HCT116 (cell line): Measurements from ENCODE around the gene C15orf61. TPM values are rescaled to one million over a fixed set of nuclear protein-coding genes. Genes with fewer than 3 reads are reported as not detected.

ENCODE experiments used
- ATAC-seq: fragments of 200-7000 bp; cut with Tn5 transposase; 2 replicates; pipeline ENCODE4 v1.9.1; 2020; ENCODE audit warnings: mild to moderate bottlenecking, moderate library complexity
- BruUV-seq: library from RNA; stranded (reverse); fragments of 400-500 nt; replicated peaks from 2 replicates; lab custom pipeline; 2021; lab: Mats Ljungman, UMichigan
- CTCF ChIA-PET: fragments of 300-600 bp; sonication (Branson Sonifier 250); formaldehyde crosslinking; loops from one replicate; lab custom pipeline; 2021; ENCODE audit warnings: antibody characterized with exemption; lab: Charles Lee
- POLR2A ChIA-PET: fragments of 300-600, 350-600 bp; sonication (Branson Sonifier 250); formaldehyde crosslinking; loops from one replicate; lab custom pipeline; 2021; ENCODE audit warnings: antibody characterized with exemption; lab: Charles Lee
- RAD21 ChIA-PET, 2 experiments: fragments of 300-600 bp; sonication (Branson Sonifier 250); formaldehyde crosslinking; loops; one replicate each; lab custom pipeline; 2023; ENCODE audit warnings: low total read pairs in 2 of 2; ENCODE audit not compliant: uncharacterized antibody in 2 of 2, unreplicated experiment in 2 of 2, low non-redundant PET in 1 of 2; lab: Charles Lee
- DNase-seq: peaks from one replicate; pipeline ENCODE4 v3.0.0-alpha.2; 2010; ENCODE audit warnings: low read depth, low spot score
- H2AFZ ChIP-seq: fragments of 200-600 bp; shearing (Covaris generic), sonication (generic); 2 replicates; pipeline ENCODE4 v1.6.1; 2017; ENCODE audit warnings: low read depth, mixed run types, mixed read lengths, antibody characterized with exemption, low read length; ENCODE audit not compliant: poor library complexity, severe bottlenecking
- H3K27ac ChIP-seq: 2 replicates; pipeline ENCODE4 v1.5.1; 2012; ENCODE audit warnings: low read depth, low read length
- H3K27me3 ChIP-seq: fragments of 200-600 bp; sonication (generic); 2 replicates; pipeline ENCODE4 v1.6.1; 2016; ENCODE audit warnings: mixed run types, low read length, mixed read lengths; ENCODE audit not compliant: insufficient read depth
- H3K36me3 ChIP-seq, 2 experiments: fragments of 200-500 bp in 1 of 2; fragments of 200-600 bp in 1 of 2; sonication (Bioruptor generic) in 1 of 2; sonication (generic) in 1 of 2; 2 replicates each; pipeline versions ENCODE4 v1.5.1 to v1.6.1; 2014 to 2016; ENCODE audit warnings: low read length in 2 of 2, inconsistent platforms in 1 of 2, mixed read lengths in 1 of 2, mixed run types in 1 of 2; ENCODE audit not compliant: insufficient read depth in 2 of 2, control insufficient read depth in 1 of 2
- H3K4me1 ChIP-seq, 2 experiments: fragments of 200-600 bp in 1 of 2; sonication (generic) in 1 of 2; 2 replicates each; pipeline versions ENCODE4 v1.5.1 to v1.6.1; 2012 to 2017; ENCODE audit warnings: low read length in 2 of 2, inconsistent platforms in 1 of 2, mild to moderate bottlenecking in 1 of 2, mixed read lengths in 1 of 2, mixed run types in 1 of 2, moderate library complexity in 1 of 2; ENCODE audit not compliant: insufficient read depth in 2 of 2, control insufficient read depth in 1 of 2
- H3K4me2 ChIP-seq: fragments of 200-600 bp; sonication (generic); 2 replicates; pipeline ENCODE4 v1.6.1; 2017; ENCODE audit warnings: mixed run types, low read length, mixed read lengths
- H3K4me3 ChIP-seq, 2 experiments: fragments of 200-600 bp in 1 of 2; sonication (generic) in 1 of 2; replicated peaks in 1 of 2; 2 replicates each; pipeline ENCODE4 v1.5.1; 2011 to 2016; ENCODE audit warnings: low read length in 2 of 2, control low read depth in 1 of 2, low read depth in 1 of 2, mild to moderate bottlenecking in 1 of 2, mixed read lengths in 1 of 2, mixed run types in 1 of 2
- H3K79me2 ChIP-seq: fragments of 200-600 bp; sonication (generic); 2 replicates; pipeline ENCODE4 v1.6.1; 2017; ENCODE audit warnings: mild to moderate bottlenecking, mixed run types, low read length, moderate library complexity, mixed read lengths; ENCODE audit not compliant: insufficient read depth
- H3K9ac ChIP-seq: fragments of 200-600 bp; sonication (generic); 2 replicates; pipeline ENCODE4 v1.6.1; 2016; ENCODE audit warnings: low read length, mixed read lengths
- H3K9me2 ChIP-seq: fragments of 200-600 bp; sonication (generic), shearing (Covaris generic); 2 replicates; pipeline ENCODE4 v1.6.1; 2017; ENCODE audit warnings: mixed run types, mild to moderate bottlenecking, moderate library complexity; ENCODE audit not compliant: insufficient read depth
- H3K9me3 ChIP-seq, 2 experiments: fragments of 200-500 bp in 1 of 2; fragments of 200-600 bp in 1 of 2; sonication (Bioruptor generic) in 1 of 2; sonication (generic) in 1 of 2; 2 replicates each; pipeline ENCODE4 v1.6.1; 2014 to 2017; ENCODE audit warnings: low read length in 2 of 2, mixed read lengths in 2 of 2, inconsistent platforms in 1 of 2, low read depth in 1 of 2, mild to moderate bottlenecking in 1 of 2, mixed run types in 1 of 2, moderate library complexity in 1 of 2; ENCODE audit not compliant: control insufficient read depth in 1 of 2, insufficient read depth in 1 of 2
- H4K20me1 ChIP-seq: fragments of 200-600 bp; sonication (generic), shearing (Covaris generic); 2 replicates; pipeline ENCODE4 v1.6.1; 2017; ENCODE audit warnings: mixed run types, mild to moderate bottlenecking, moderate library complexity; ENCODE audit not compliant: insufficient read depth
- CEBPB ChIP-seq: IDR thresholded peaks from 2 replicates; pipeline ENCODE4 v1.6.1; 2012; ENCODE audit warnings: low read depth
- EGR1 ChIP-seq: IDR thresholded peaks from 2 replicates; pipeline ENCODE4 v1.6.1; 2012; ENCODE audit warnings: low read depth
- ELF1 ChIP-seq: IDR thresholded peaks from 2 replicates; pipeline ENCODE4 v1.6.1; 2012; ENCODE audit warnings: low read depth, borderline replicate concordance
- EZH2 ChIP-seq: fragments of 200-600 bp; sonication (generic); IDR thresholded peaks from 2 replicates; pipeline ENCODE4 v1.6.1; 2017; ENCODE audit warnings: antibody characterized with exemption, mixed run types
- EZH2phosphoT487 ChIP-seq: fragments of 200-600 bp; IDR thresholded peaks from 2 replicates; pipeline ENCODE4 v1.6.1; 2018; ENCODE audit warnings: antibody characterized with exemption, borderline replicate concordance
- POLR2A ChIP-seq: IDR thresholded peaks from 2 replicates; pipeline ENCODE4 v1.7.0; 2011; ENCODE audit warnings: borderline replicate concordance; ENCODE audit not compliant: insufficient read depth, insufficient read length; ENCODE audit errors: extremely low read depth
- POLR2AphosphoS5 ChIP-seq: IDR thresholded peaks from 2 replicates; pipeline ENCODE4 v1.6.1; 2011; ENCODE audit warnings: mild to moderate bottlenecking, low read depth, low read length, moderate library complexity
- RAD21 ChIP-seq: IDR thresholded peaks from 2 replicates; pipeline ENCODE4 v1.6.1; 2012; ENCODE audit warnings: low read depth, mild to moderate bottlenecking
- SP1 ChIP-seq: IDR thresholded peaks from 2 replicates; pipeline ENCODE4 v1.6.1; 2012; ENCODE audit warnings: low read depth
- SRF ChIP-seq: IDR thresholded peaks from 2 replicates; pipeline ENCODE4 v1.6.1; 2012; ENCODE audit warnings: low read depth
- TCF7L2 ChIP-seq: IDR thresholded peaks from 2 replicates; pipeline ENCODE4 v1.7.0; 2011; ENCODE audit warnings: borderline replicate concordance, inconsistent platforms; ENCODE audit not compliant: insufficient read depth, insufficient read length; ENCODE audit errors: extremely low read depth
- ZBTB33 ChIP-seq: IDR thresholded peaks from 2 replicates; pipeline ENCODE4 v1.6.1; 2011; ENCODE audit warnings: mild to moderate bottlenecking, low read length, moderate library complexity; ENCODE audit not compliant: insufficient replicate concordance; ENCODE audit errors: extremely low read depth
- ZFX ChIP-seq: fragments of 450-650 bp; IDR thresholded peaks from 2 replicates; pipeline ENCODE4 v1.6.1; 2017
- intact Hi-C: fragments of 100-400 bp; cut with micrococcal nuclease; formaldehyde crosslinking; loops from 2 replicates; pipeline ENCODE4 v1.10.0; 2022
- total RNA-seq: library from RNA; stranded (reverse); gene quantifications from one replicate; pipeline ENCODE4 v1.2.1, GENCODE V29; 2021; ENCODE audit not compliant: unreplicated experiment
- TF ChIP-seq, protein P1 (sequence below): IDR thresholded peaks from 2 replicates; pipeline ENCODE4 v1.6.1; 2012
- TF ChIP-seq, protein P2 (sequence below), 3 experiments: fragments of 200-600 bp in 1 of 3; sonication (generic) in 1 of 3; IDR thresholded peaks in 2 of 3; conservative IDR thresholded peaks in 1 of 3; 2 replicates each; pipeline ENCODE4 v1.5.1; 2012 to 2017; ENCODE audit warnings: low read depth in 2 of 3, low read length in 2 of 3, antibody characterized with exemption in 1 of 3, borderline replicate concordance in 1 of 3, control low read depth in 1 of 3, mild to moderate bottlenecking in 1 of 3, mixed read lengths in 1 of 3, mixed run types in 1 of 3, moderate library complexity in 1 of 3; ENCODE audit not compliant: insufficient read depth in 1 of 3
- TF ChIP-seq, protein P3 (sequence below): IDR thresholded peaks from 2 replicates; pipeline ENCODE4 v1.6.1; 2012

Gene C15orf61
- total RNA-seq, 1 experiment from 2014 or later: 9.9 TPM

- Histone ChIP-seq H3K4me2 (no peak overlapping the region), H3K27me3 (no peaks in the 10 kb centered on the region), H3K4me1 (no peaks in the 10 kb centered on the region), H3K27ac (no peak overlapping the region), H2AFZ (no peak overlapping the region), H3K9me3 (no peaks in the 10 kb centered on the region; a peak in 1 of 4 replicates), H3K36me3 (peaks cover 0 to 7% of the 10 kb centered on the region in 2 experiments; a peak in 1 of 4 replicates), H3K9ac (no peak overlapping the region), H3K9me2 (no peaks in the 10 kb centered on the region), H4K20me1 (no peaks in the 10 kb centered on the region), H3K4me3 (no peak overlapping the region), H3K79me2 (no peaks in the 10 kb centered on the region)
- POLR2A ChIA-PET: no interaction called here
- ATAC-seq (no peak), DNase-seq (no peak)
- CTCF ChIA-PET: no interaction called here
- RAD21 ChIA-PET: no interaction called here
- TF ChIP-seq POLR2A (no peak), EZH2phosphoT487 (no peak), SP1 (no peak), ELF1 (no peak), ZFX (no peak), EGR1 (no peak), POLR2AphosphoS5 (no peak)
- TF ChIP-seq, protein P1, sequence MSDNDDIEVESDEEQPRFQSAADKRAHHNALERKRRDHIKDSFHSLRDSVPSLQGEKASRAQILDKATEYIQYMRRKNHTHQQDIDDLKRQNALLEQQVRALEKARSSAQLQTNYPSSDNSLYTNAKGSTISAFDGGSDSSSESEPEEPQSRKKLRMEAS: no peak
- BruUV-seq: no TSS peak
- intact Hi-C loops: no loop called here
Observed at GRCh38 chr15:67554580-67554979, 33.6 kb downstream of the C15orf61 start.

DNA sequence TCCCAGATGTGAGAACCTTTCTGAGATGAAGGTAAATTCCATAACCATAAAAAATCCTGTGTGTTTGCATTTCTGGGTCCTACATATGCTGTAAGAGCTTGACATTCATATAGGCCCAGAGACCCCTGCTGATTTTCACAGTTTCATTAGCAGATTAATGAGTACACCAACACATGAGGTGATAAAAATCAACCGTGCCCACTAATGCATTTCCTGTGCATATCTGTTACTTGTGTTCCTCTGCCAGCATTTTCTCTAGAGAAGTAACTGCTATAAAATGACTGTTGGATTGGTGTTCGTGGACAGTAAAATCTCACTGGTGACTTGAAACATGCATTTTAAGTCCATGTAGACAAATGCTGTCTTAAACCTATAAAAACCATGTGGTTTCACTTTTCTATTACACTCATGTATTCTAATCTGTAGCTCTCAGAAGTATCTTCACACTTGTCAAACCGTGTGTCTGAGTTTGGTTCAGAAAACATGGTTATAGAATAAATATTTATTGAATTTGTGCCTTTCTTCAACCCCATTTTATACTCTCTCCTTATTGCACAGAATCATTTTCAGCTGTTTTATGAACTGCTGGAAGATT lies 36.1 kb downstream of the C15orf61 start:
- Histone ChIP-seq H4K20me1 (no peaks in the 10 kb centered on the region), H3K9me2 (no peaks in the 10 kb centered on the region), H3K36me3 (peaks cover 0 to 7% of the 10 kb centered on the region in 2 experiments; a peak in 1 of 4 replicates), H2AFZ (no peak overlapping the region), H3K79me2 (no peaks in the 10 kb centered on the region), H3K27me3 (no peaks in the 10 kb centered on the region), H3K4me3 (no peak overlapping the region), H3K4me1 (no peaks in the 10 kb centered on the region), H3K27ac (no peak overlapping the region), H3K4me2 (no peak overlapping the region), H3K9ac (no peak overlapping the region), H3K9me3 (no peaks in the 10 kb centered on the region; a peak in 1 of 4 replicates)
- ATAC-seq: no peak
- intact Hi-C loops: no loop called here
- POLR2A ChIA-PET: no interaction called here
- DNase-seq: no peak
- CTCF ChIA-PET: no interaction called here
- no TSS peak for BruUV-seq
- RAD21 ChIA-PET: no interaction called here
- TF ChIP-seq, protein P1: no peak
- TF ChIP-seq CEBPB (no peak), RAD21 (no peak), TCF7L2 (no peak), EZH2phosphoT487 (no peak), SRF (no peak), ZBTB33 (no peak), EZH2 (no peak), POLR2A (no peak), ELF1 (no peak)
- TF ChIP-seq, protein P2, sequence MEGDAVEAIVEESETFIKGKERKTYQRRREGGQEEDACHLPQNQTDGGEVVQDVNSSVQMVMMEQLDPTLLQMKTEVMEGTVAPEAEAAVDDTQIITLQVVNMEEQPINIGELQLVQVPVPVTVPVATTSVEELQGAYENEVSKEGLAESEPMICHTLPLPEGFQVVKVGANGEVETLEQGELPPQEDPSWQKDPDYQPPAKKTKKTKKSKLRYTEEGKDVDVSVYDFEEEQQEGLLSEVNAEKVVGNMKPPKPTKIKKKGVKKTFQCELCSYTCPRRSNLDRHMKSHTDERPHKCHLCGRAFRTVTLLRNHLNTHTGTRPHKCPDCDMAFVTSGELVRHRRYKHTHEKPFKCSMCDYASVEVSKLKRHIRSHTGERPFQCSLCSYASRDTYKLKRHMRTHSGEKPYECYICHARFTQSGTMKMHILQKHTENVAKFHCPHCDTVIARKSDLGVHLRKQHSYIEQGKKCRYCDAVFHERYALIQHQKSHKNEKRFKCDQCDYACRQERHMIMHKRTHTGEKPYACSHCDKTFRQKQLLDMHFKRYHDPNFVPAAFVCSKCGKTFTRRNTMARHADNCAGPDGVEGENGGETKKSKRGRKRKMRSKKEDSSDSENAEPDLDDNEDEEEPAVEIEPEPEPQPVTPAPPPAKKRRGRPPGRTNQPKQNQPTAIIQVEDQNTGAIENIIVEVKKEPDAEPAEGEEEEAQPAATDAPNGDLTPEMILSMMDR (IDR thresholded peaks at IDR 0.05 in 2 of 3, conservative IDR thresholded peaks at IDR 0.05 in 1 of 3; ENCODE audit: borderline replicate concordance in 1 of 3, insufficient read depth in 1 of 3, low read depth in 2 of 3, low read length in 2 of 3): no peak
- TF ChIP-seq, protein P3, sequence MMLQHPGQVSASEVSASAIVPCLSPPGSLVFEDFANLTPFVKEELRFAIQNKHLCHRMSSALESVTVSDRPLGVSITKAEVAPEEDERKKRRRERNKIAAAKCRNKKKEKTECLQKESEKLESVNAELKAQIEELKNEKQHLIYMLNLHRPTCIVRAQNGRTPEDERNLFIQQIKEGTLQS: no peak
